Caco-2 (cell line): Measurements from ENCODE around the gene ANP32B. TPM values are rescaled to one million over a fixed set of nuclear protein-coding genes. Genes with fewer than 3 reads are reported as not detected.

Source experiments
- BruUV-seq: library from RNA; stranded (reverse); fragments of 400-500 nt; replicated peaks from 2 replicates; lab custom pipeline; 2021; lab: Mats Ljungman, UMichigan
- CTCF ChIA-PET: fragments of 300-600 bp; sonication (Branson Sonifier 250); formaldehyde crosslinking; loops from one replicate; lab custom pipeline; 2022; ENCODE audit warnings: antibody characterized with exemption; lab: Charles Lee
- POLR2A ChIA-PET: fragments of 300-600 bp; sonication (Branson Sonifier 250); formaldehyde crosslinking; loops from one replicate; lab custom pipeline; 2022; ENCODE audit warnings: antibody characterized with exemption; lab: Charles Lee
- DNase-seq, 2 experiments: peaks; one replicate each; pipeline versions ENCODE4 v3.0.0 to v3.0.0-alpha.2; 2020 to 2022
- H3K27me3 ChIP-seq: replicated peaks from 2 replicates; pipeline ENCODE4 v1.6.0; 2011; ENCODE audit warnings: low read length; ENCODE audit not compliant: control insufficient read depth, insufficient read depth
- H3K36me3 ChIP-seq: 2 replicates; pipeline ENCODE4 v1.5.1; 2011; ENCODE audit warnings: low read length; ENCODE audit not compliant: control insufficient read depth, insufficient read depth
- H3K4me1 ChIP-seq: fragments of 250-450 bp; sonication (Bioruptor Pico); 2 replicates; pipeline ENCODE4 v1.5.1; 2020; ENCODE audit warnings: mild to moderate bottlenecking
- H3K4me3 ChIP-seq: 2 replicates; pipeline ENCODE4 v1.5.1; 2011; ENCODE audit warnings: low read depth, mild to moderate bottlenecking, control low read depth, low read length
- H3K9me3 ChIP-seq: fragments of 250-450 bp; sonication (Bioruptor Pico); 2 replicates; pipeline ENCODE4 v1.5.1; 2020; ENCODE audit warnings: mild to moderate bottlenecking, moderate library complexity
- H3K27ac Mint-ChIP-seq: one replicate; pipeline ENCODE4 v1.8.0; 2022; ENCODE audit warnings: mixed read lengths; ENCODE audit not compliant: unreplicated experiment
- H3K27me3 Mint-ChIP-seq: one replicate; pipeline ENCODE4 v1.8.0; 2022; ENCODE audit warnings: mixed read lengths; ENCODE audit not compliant: insufficient read depth, unreplicated experiment
- H3K36me3 Mint-ChIP-seq: one replicate; pipeline ENCODE4 v1.8.0; 2022; ENCODE audit warnings: mild to moderate bottlenecking, mixed read lengths; ENCODE audit not compliant: insufficient read depth, unreplicated experiment
- H3K4me1 Mint-ChIP-seq: one replicate; pipeline ENCODE4 v1.8.0; 2022; ENCODE audit warnings: low read depth, mixed read lengths; ENCODE audit not compliant: unreplicated experiment
- H3K4me3 Mint-ChIP-seq: one replicate; pipeline ENCODE4 v1.8.0; 2022; ENCODE audit warnings: mild to moderate bottlenecking, moderate library complexity, mixed read lengths; ENCODE audit not compliant: unreplicated experiment
- H3K9me3 Mint-ChIP-seq: one replicate; pipeline ENCODE4 v1.8.0; 2022; ENCODE audit warnings: mixed read lengths; ENCODE audit not compliant: unreplicated experiment
- intact Hi-C: fragments of 100-400 bp; cut with micrococcal nuclease; formaldehyde crosslinking; loops from one replicate; pipeline ENCODE4 v1.10.0; 2022; ENCODE audit not compliant: unreplicated experiment
- total RNA-seq: library from RNA; stranded (reverse); gene quantifications from 2 replicates; pipeline ENCODE4 v1.2.3, GENCODE V29; 2022
- TF ChIP-seq, protein P1 (sequence below), 2 experiments: fragments of 200-600 bp in 1 of 2; IDR thresholded peaks; 1 replicate in 1 of 2; 2 replicates in 1 of 2; pipeline versions ENCODE4 v1.5.1 to v1.8.0; 2011 to 2022; ENCODE audit warnings: antibody characterized with exemption in 1 of 2, control low read depth in 1 of 2, inconsistent platforms in 1 of 2, low read depth in 1 of 2, low read length in 1 of 2, mild to moderate bottlenecking in 1 of 2, moderate library complexity in 1 of 2; ENCODE audit not compliant: insufficient read depth in 1 of 2, severe bottlenecking in 1 of 2, unreplicated experiment in 1 of 2

Gene ANP32B
- total RNA-seq, 1 experiment from 2014 or later, result 317 TPM

DNA sequence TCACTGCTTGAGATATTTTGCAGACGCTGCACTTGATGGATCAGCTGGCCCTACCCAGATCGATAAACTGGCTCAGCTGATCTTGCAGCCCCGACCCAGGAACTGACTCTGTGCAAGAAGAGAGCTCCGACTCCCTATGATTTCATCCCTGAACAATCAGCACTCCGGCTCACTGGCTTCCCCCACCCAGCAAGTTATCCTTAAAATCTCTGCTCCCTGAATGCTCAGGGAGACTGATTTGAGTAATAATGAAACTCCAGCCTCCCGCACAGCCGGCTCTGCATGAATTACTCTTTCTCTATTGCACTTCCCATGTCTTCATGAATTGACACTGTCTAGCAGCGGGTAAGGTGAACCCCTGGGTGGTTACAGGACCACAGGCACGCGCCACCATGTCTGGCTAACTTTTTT lies 56.5 kb downstream of the ANP32B start:
- Mint-ChIP-seq H3K4me1 (no peaks in the 10 kb centered on the region), H3K36me3 (no peaks in the 10 kb centered on the region), H3K27me3 (peaks cover 6% of the 10 kb centered on the region), H3K27ac (no peak overlapping the region), H3K4me3 (no peak overlapping the region), H3K9me3 (no peaks in the 10 kb centered on the region)
- Histone ChIP-seq H3K36me3 (no peaks in the 10 kb centered on the region), H3K4me1 (no peaks in the 10 kb centered on the region), H3K27me3 (no peaks in the 10 kb centered on the region), H3K4me3 (no peak overlapping the region), H3K9me3 (no peaks in the 10 kb centered on the region)
- TF ChIP-seq, protein P1, sequence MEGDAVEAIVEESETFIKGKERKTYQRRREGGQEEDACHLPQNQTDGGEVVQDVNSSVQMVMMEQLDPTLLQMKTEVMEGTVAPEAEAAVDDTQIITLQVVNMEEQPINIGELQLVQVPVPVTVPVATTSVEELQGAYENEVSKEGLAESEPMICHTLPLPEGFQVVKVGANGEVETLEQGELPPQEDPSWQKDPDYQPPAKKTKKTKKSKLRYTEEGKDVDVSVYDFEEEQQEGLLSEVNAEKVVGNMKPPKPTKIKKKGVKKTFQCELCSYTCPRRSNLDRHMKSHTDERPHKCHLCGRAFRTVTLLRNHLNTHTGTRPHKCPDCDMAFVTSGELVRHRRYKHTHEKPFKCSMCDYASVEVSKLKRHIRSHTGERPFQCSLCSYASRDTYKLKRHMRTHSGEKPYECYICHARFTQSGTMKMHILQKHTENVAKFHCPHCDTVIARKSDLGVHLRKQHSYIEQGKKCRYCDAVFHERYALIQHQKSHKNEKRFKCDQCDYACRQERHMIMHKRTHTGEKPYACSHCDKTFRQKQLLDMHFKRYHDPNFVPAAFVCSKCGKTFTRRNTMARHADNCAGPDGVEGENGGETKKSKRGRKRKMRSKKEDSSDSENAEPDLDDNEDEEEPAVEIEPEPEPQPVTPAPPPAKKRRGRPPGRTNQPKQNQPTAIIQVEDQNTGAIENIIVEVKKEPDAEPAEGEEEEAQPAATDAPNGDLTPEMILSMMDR (IDR thresholded peaks at IDR 0.05; ENCODE audit: insufficient read depth in 1 of 2, low read depth in 1 of 2, low read length in 1 of 2, severe bottlenecking in 1 of 2, unreplicated experiment in 1 of 2), result no peak
- ChIA-PET POLR2A (no interaction called here), CTCF (no interaction called here)
- DNase-seq, result no peak
- BruUV-seq, result no TSS peak
- intact Hi-C loops, result no loop called here

DNA sequence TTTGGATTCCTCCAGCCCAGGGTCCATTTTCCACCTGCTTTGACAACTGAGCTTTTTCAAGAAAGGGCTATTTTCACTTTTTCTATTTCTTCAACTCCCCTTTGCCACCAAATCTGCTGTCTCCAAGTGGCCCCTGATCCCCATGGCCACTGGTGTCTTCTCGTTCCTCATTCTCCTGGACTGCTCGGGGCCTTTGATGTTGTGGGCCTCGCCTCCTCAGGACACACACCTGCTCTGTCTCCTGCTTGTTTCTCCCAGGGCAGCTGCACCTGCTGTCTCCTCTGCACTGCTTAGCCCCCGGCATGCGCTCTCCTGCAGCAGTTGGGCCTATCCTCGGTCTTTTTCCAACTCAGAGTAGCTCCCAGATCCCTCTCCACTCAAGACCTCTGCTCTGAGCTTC lies 57.1 kb downstream of the ANP32B start:
- no TSS peak for BruUV-seq
- ChIA-PET CTCF (no interaction called here), POLR2A (no interaction called here)
- H3K27ac Mint-ChIP-seq, result no peak overlapping the region
- H3K9me3 ChIP-seq, result no peaks in the 10 kb centered on the region
- H3K9me3 Mint-ChIP-seq, result no peaks in the 10 kb centered on the region
- no peaks in the 10 kb centered on the region for H3K36me3 ChIP-seq
- DNase-seq, result no peak
- no peaks in the 10 kb centered on the region for H3K27me3 ChIP-seq
- no peaks in the 10 kb centered on the region for H3K4me1 Mint-ChIP-seq
- no peaks in the 10 kb centered on the region for H3K4me1 ChIP-seq
- intact Hi-C loops, result no loop called here
- H3K4me3 ChIP-seq, result no peak overlapping the region
- H3K4me3 Mint-ChIP-seq, result no peak overlapping the region
- no peaks in the 10 kb centered on the region for H3K36me3 Mint-ChIP-seq
- TF ChIP-seq, protein P1 (IDR thresholded peaks at IDR 0.05; ENCODE audit: insufficient read depth in 1 of 2, low read depth in 1 of 2, low read length in 1 of 2, severe bottlenecking in 1 of 2, unreplicated experiment in 1 of 2), result no peak
- H3K27me3 Mint-ChIP-seq, result peaks cover 4% of the 10 kb centered on the region

DNA sequence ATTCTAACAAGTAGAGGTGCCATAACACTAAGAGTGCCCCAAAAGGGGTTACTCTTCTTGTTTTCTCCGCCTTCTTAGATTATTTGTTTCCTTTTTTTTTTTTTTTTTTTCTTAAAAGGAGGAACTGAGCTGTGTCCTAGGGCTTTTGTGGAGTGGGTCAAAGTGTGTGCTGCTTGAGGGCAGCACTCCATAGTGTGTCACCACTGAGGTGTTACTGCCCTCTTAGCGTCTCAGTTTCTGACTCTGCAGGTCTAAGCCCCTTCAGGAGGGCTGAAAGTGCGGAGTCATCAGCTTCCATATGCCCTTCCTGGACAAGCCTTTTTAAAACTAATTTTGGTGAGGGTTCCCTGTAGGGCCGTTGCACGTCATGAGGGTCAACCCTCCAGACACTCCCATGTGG lies 60.8 kb downstream of the ANP32B start:
- DNase-seq, result no peak
- TF ChIP-seq, protein P1 (IDR thresholded peaks at IDR 0.05; ENCODE audit: insufficient read depth in 1 of 2, low read depth in 1 of 2, low read length in 1 of 2, severe bottlenecking in 1 of 2, unreplicated experiment in 1 of 2), result no peak
- Histone ChIP-seq H3K9me3 (no peaks in the 10 kb centered on the region), H3K36me3 (no peaks in the 10 kb centered on the region), H3K4me1 (no peaks in the 10 kb centered on the region), H3K4me3 (no peak overlapping the region), H3K27me3 (no peaks in the 10 kb centered on the region)
- H3K36me3 Mint-ChIP-seq, result no peaks in the 10 kb centered on the region
- no peak overlapping the region for H3K4me3 Mint-ChIP-seq
- H3K27ac Mint-ChIP-seq, result no peak overlapping the region
- H3K9me3 Mint-ChIP-seq, result no peaks in the 10 kb centered on the region
- POLR2A ChIA-PET, result interaction anchor here (0.6 kb wide), 1 partner anchor 344 kb away, joined by 3 read pairs; no protein-coding TSS in a partner anchor
- no TSS peak for BruUV-seq
- H3K4me1 Mint-ChIP-seq, result no peaks in the 10 kb centered on the region
- intact Hi-C loops, result no loop called here
- peaks cover 4% of the 10 kb centered on the region for H3K27me3 Mint-ChIP-seq
- CTCF ChIA-PET, result interaction anchor here (0.6 to 1.0 kb wide), 2 partner anchors 9 to 15 kb away, joined by 4 read pairs; no protein-coding TSS in a partner anchor
